Heart left ventricle (tissue), 13 donors: ENCODE data around the gene NAGPA.

Source experiments
- CTCF ChIP-seq, 12 donors: fragments of 200-600 bp; sonication (generic) in 4 of 12; IDR thresholded peaks; one replicate each; pipeline versions ENCODE4 v1.5.0 to v1.8.0; 2018 to 2022; ENCODE audit warnings: antibody characterized with exemption in 12 of 12, mild to moderate bottlenecking in 5 of 12
- POLR2A ChIP-seq, 2 donors: fragments of 450-650 bp; IDR thresholded peaks; one replicate each; pipeline ENCODE4 v1.6.1; 2017; ENCODE audit warnings: antibody characterized with exemption in 2 of 2, mild to moderate bottlenecking in 2 of 2, moderate library complexity in 2 of 2
- donor health status: ischemic (EF 13 %, LVEDD 7.1; RV severe dilation, severe dysfunction).
- donor health status: DM: no; HTN: yes; CAD: no.
- donor health status: DM: no; HTN: no; CAD: no.
- donor health status: ischemic (EF 25% LVEDD 6.9; RV normal size, moderate dysfunction).
- donor health status: ischemic (EF 25% LVEDD 5.7; RV mildly dilated, moderate dysfunction).
- donor health status: ischemic (EF 35%, LVEDD 5.7; RV mildly dilated, moderate dysfunction).
- donor health status: nonischemic (EF 11% LVEDD 7.7; RV severe dilation, severe dysfunction).
- donor health status: DM: yes; HTN: yes; CAD: no.
- donor health status: PGD.
- donor health status: ischemic (EF 29% LVEDD 5.4; RV normal size, mild dysfunction).
- donor health status: nonischemic (EF 23%, LVEDD 6.1; RV moderate dilation, normal function).

GRCh38 chr16:5071681-5072333 is 38.1 kb upstream of the NAGPA start, which contains the start of gene ALG1:
- TF ChIP-seq CTCF (IDR thresholded peaks at IDR 0.05) (peak in 1 of 12 donors; percentile 3), POLR2A (IDR thresholded peaks at IDR 0.05) (peak in 1 of 2 donors; percentile 73)
